PC-9 (cell line): ENCODE results near the gene RYR3.

ENCODE experiments used
- EZH2 ChIP-seq: fragments of 200-600 bp; sonication (generic); IDR thresholded peaks from 2 replicates; pipeline ENCODE4 v1.8.0; 2017; ENCODE audit warnings: antibody characterized with exemption, low read depth
- TF ChIP-seq, protein P1 (sequence below): fragments of 200-600 bp; sonication (generic); conservative IDR thresholded peaks from 2 replicates; pipeline ENCODE4 v1.6.1; 2017; ENCODE audit warnings: mixed run types, antibody characterized with exemption, mild to moderate bottlenecking, moderate library complexity

DNA sequence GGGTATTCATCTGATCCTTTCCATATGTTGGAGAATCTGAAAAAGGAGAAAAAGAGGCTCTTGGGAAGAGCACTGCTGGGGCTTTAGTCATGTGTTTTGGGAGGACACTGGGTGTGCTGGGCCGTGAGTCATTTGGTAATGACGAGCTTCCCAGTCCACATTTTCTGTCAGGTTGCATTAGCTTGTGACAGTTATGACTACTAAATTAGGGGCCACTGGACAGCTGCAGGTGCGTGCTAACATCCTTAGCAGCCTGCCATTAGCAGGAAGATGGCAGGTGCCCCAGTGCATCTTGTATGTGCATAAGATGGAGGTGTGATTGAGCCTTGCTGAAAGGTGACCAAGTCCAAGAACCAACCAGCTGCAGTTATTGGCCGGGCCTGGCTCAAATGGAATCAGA lies 242.4 kb downstream of the RYR3 start:
- TF ChIP-seq, protein P1, sequence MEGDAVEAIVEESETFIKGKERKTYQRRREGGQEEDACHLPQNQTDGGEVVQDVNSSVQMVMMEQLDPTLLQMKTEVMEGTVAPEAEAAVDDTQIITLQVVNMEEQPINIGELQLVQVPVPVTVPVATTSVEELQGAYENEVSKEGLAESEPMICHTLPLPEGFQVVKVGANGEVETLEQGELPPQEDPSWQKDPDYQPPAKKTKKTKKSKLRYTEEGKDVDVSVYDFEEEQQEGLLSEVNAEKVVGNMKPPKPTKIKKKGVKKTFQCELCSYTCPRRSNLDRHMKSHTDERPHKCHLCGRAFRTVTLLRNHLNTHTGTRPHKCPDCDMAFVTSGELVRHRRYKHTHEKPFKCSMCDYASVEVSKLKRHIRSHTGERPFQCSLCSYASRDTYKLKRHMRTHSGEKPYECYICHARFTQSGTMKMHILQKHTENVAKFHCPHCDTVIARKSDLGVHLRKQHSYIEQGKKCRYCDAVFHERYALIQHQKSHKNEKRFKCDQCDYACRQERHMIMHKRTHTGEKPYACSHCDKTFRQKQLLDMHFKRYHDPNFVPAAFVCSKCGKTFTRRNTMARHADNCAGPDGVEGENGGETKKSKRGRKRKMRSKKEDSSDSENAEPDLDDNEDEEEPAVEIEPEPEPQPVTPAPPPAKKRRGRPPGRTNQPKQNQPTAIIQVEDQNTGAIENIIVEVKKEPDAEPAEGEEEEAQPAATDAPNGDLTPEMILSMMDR, result no peak
- TF ChIP-seq EZH2, result no peak
